ENCODE results near the gene GPC5.

The GPC5 gene

GRCh38 chr13:91594061-91594460 lies 195.6 kb downstream of the GPC5 start:
- H3K18ac ChIP-seq (ENCODE audit: low read length): no peak overlapping the region
- no peak overlapping the region for H4K8ac ChIP-seq (ENCODE audit: low read depth, low read length)
- no peak overlapping the region for H3K9ac ChIP-seq (ENCODE audit: low read length)
- no peak overlapping the region for H2AFZ ChIP-seq (ENCODE audit: insufficient read depth, low read length, poor library complexity)
- H3K4me2 ChIP-seq (ENCODE audit: low read length): no peak overlapping the region
- no peaks in the 10 kb centered on the region for H3K4me1 ChIP-seq (ENCODE audit: control insufficient read depth in 1 of 2, insufficient read depth in 2 of 2, low read length in 2 of 2)
- no peak overlapping the region for H2BK120ac ChIP-seq (ENCODE audit: insufficient read depth, low read length, poor library complexity)
- H3K9me3 ChIP-seq (ENCODE audit: insufficient read depth, low read depth, low read length): no peaks in the 10 kb centered on the region
- H2BK12ac ChIP-seq (ENCODE audit: low read length): no peak overlapping the region
- DNase-seq: no peak
- H2BK5ac ChIP-seq (ENCODE audit: low read depth, low read length, poor library complexity): no peak overlapping the region
- H3K79me2 ChIP-seq (ENCODE audit: control insufficient read depth, insufficient read depth, low read length, poor library complexity): no peaks in the 10 kb centered on the region
- H3K79me1 ChIP-seq (ENCODE audit: low read length): no peaks in the 10 kb centered on the region
- H3K4me3 ChIP-seq (ENCODE audit: low read depth, low read length): no peak overlapping the region
- no peaks in the 10 kb centered on the region for H3K36me3 ChIP-seq (ENCODE audit: control insufficient read depth in 1 of 2, insufficient read depth in 2 of 2, low read length in 2 of 2)
- no peak overlapping the region for H3K27ac ChIP-seq (ENCODE audit: low read depth, low read length)
- H3K27me3 ChIP-seq (ENCODE audit: insufficient read depth, low read length): no peaks in the 10 kb centered on the region
- no peak overlapping the region for H3K4ac ChIP-seq (ENCODE audit: low read depth, low read length)
- no peak overlapping the region for H4K91ac ChIP-seq (ENCODE audit: low read depth, low read length)
- WGBS (ENCODE audit: extremely low coverage, insufficient coverage, insufficient read length): no CpG with 5 or more reads among the region's 1 CpG
- H2AK5ac ChIP-seq (ENCODE audit: low read length): no peak overlapping the region
- no peak overlapping the region for H3K14ac ChIP-seq (ENCODE audit: low read length)
- H3K23ac ChIP-seq (ENCODE audit: low read length): no peak overlapping the region
- no peak overlapping the region for H4K12ac ChIP-seq (ENCODE audit: low read depth, low read length)

- Histone ChIP-seq H3K14ac (ENCODE audit: low read length) (no peak overlapping the region), H3K4ac (ENCODE audit: low read depth, low read length) (no peak overlapping the region), H4K8ac (ENCODE audit: low read depth, low read length) (no peak overlapping the region), H3K79me1 (ENCODE audit: low read length) (no peaks in the 10 kb centered on the region), H2AFZ (ENCODE audit: insufficient read depth, low read length, poor library complexity) (no peak overlapping the region), H3K27me3 (ENCODE audit: insufficient read depth, low read length) (no peaks in the 10 kb centered on the region), H3K4me3 (ENCODE audit: low read depth, low read length) (no peak overlapping the region), H3K9ac (ENCODE audit: low read length) (no peak overlapping the region), H3K23ac (ENCODE audit: low read length) (no peak overlapping the region), H2BK5ac (ENCODE audit: low read depth, low read length, poor library complexity) (no peak overlapping the region), H3K4me2 (ENCODE audit: low read length) (no peak overlapping the region), H3K9me3 (ENCODE audit: insufficient read depth, low read depth, low read length) (no peaks in the 10 kb centered on the region), H3K36me3 (ENCODE audit: control insufficient read depth in 1 of 2, insufficient read depth in 2 of 2, low read length in 2 of 2) (no peaks in the 10 kb centered on the region), H2BK12ac (ENCODE audit: low read length) (no peak overlapping the region), H4K91ac (ENCODE audit: low read depth, low read length) (no peak overlapping the region), H4K12ac (ENCODE audit: low read depth, low read length) (no peak overlapping the region), H3K27ac (ENCODE audit: low read depth, low read length) (no peak overlapping the region), H3K18ac (ENCODE audit: low read length) (no peak overlapping the region), H2BK120ac (ENCODE audit: insufficient read depth, low read length, poor library complexity) (no peak overlapping the region), H3K4me1 (ENCODE audit: control insufficient read depth in 1 of 2, insufficient read depth in 2 of 2, low read length in 2 of 2) (no peaks in the 10 kb centered on the region), H2AK5ac (ENCODE audit: low read length) (no peak overlapping the region), H3K79me2 (ENCODE audit: control insufficient read depth, insufficient read depth, low read length, poor library complexity) (no peaks in the 10 kb centered on the region)
- no peak for DNase-seq
- WGBS (ENCODE audit: extremely low coverage, insufficient coverage, insufficient read length): no CpG with 5 or more reads among the region's 2 CpGs
Measured at GRCh38 chr13:91595677-91596076, 197.3 kb downstream of the GPC5 start.

- no peak overlapping the region for H2BK120ac ChIP-seq (ENCODE audit: insufficient read depth, low read length, poor library complexity)
- H2AK5ac ChIP-seq (ENCODE audit: low read length): no peak overlapping the region
- no peak overlapping the region for H3K9ac ChIP-seq (ENCODE audit: low read length)
- no peak for DNase-seq
- H3K27me3 ChIP-seq (ENCODE audit: insufficient read depth, low read length): no peaks in the 10 kb centered on the region
- H3K4me3 ChIP-seq (ENCODE audit: low read depth, low read length): no peak overlapping the region
- no peaks in the 10 kb centered on the region for H3K79me1 ChIP-seq (ENCODE audit: low read length)
- no peak overlapping the region for H2BK12ac ChIP-seq (ENCODE audit: low read length)
- WGBS (ENCODE audit: extremely low coverage, insufficient coverage, insufficient read length): no CpG with 5 or more reads among the region's 2 CpGs
- H3K14ac ChIP-seq (ENCODE audit: low read length): no peak overlapping the region
- H3K18ac ChIP-seq (ENCODE audit: low read length): no peak overlapping the region
- H4K91ac ChIP-seq (ENCODE audit: low read depth, low read length): no peak overlapping the region
- no peak overlapping the region for H4K8ac ChIP-seq (ENCODE audit: low read depth, low read length)
- no peaks in the 10 kb centered on the region for H3K79me2 ChIP-seq (ENCODE audit: control insufficient read depth, insufficient read depth, low read length, poor library complexity)
- H2BK5ac ChIP-seq (ENCODE audit: low read depth, low read length, poor library complexity): no peak overlapping the region
- no peak overlapping the region for H3K4me2 ChIP-seq (ENCODE audit: low read length)
- no peaks in the 10 kb centered on the region for H3K4me1 ChIP-seq (ENCODE audit: control insufficient read depth in 1 of 2, insufficient read depth in 2 of 2, low read length in 2 of 2)
- no peak overlapping the region for H2AFZ ChIP-seq (ENCODE audit: insufficient read depth, low read length, poor library complexity)
- H3K36me3 ChIP-seq (ENCODE audit: control insufficient read depth in 1 of 2, insufficient read depth in 2 of 2, low read length in 2 of 2): no peaks in the 10 kb centered on the region
- H3K4ac ChIP-seq (ENCODE audit: low read depth, low read length): no peak overlapping the region
- no peaks in the 10 kb centered on the region for H3K9me3 ChIP-seq (ENCODE audit: insufficient read depth, low read depth, low read length)
- H4K12ac ChIP-seq (ENCODE audit: low read depth, low read length): no peak overlapping the region
- no peak overlapping the region for H3K27ac ChIP-seq (ENCODE audit: low read depth, low read length)
- no peak overlapping the region for H3K23ac ChIP-seq (ENCODE audit: low read length)
Measured at GRCh38 chr13:91596842-91597241, 198.4 kb downstream of the GPC5 start.

DNA sequence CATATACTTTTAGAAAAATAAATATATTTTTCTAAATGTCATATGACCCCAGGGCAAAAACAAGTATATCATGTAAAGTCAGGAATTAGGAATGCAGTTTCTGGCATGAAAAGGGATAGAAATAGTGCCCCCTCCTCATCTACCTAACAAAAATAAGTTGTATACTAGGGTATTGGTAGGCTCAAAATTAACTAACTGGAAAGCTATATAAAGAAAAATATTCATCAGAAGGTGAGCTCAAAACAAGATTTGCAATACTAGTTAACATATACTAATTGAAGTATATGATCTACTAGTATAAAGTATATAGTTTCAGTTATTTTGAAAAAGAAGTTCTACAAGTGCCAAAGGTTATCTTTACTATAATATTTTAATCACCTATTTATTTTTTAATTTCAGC lies 200.2 kb downstream of the GPC5 start:
- H3K4me1 ChIP-seq (ENCODE audit: control insufficient read depth in 1 of 2, insufficient read depth in 2 of 2, low read length in 2 of 2): no peaks in the 10 kb centered on the region
- H3K27ac ChIP-seq (ENCODE audit: low read depth, low read length): no peak overlapping the region
- H3K14ac ChIP-seq (ENCODE audit: low read length): no peak overlapping the region
- H3K23ac ChIP-seq (ENCODE audit: low read length): no peak overlapping the region
- H4K12ac ChIP-seq (ENCODE audit: low read depth, low read length): no peak overlapping the region
- H2BK12ac ChIP-seq (ENCODE audit: low read length): no peak overlapping the region
- H4K8ac ChIP-seq (ENCODE audit: low read depth, low read length): no peak overlapping the region
- H3K79me2 ChIP-seq (ENCODE audit: control insufficient read depth, insufficient read depth, low read length, poor library complexity): no peaks in the 10 kb centered on the region
- no peak overlapping the region for H3K4me3 ChIP-seq (ENCODE audit: low read depth, low read length)
- no peak overlapping the region for H3K18ac ChIP-seq (ENCODE audit: low read length)
- no peaks in the 10 kb centered on the region for H3K9me3 ChIP-seq (ENCODE audit: insufficient read depth, low read depth, low read length)
- H4K91ac ChIP-seq (ENCODE audit: low read depth, low read length): no peak overlapping the region
- no peaks in the 10 kb centered on the region for H3K36me3 ChIP-seq (ENCODE audit: control insufficient read depth in 1 of 2, insufficient read depth in 2 of 2, low read length in 2 of 2)
- no peak overlapping the region for H2BK120ac ChIP-seq (ENCODE audit: insufficient read depth, low read length, poor library complexity)
- H3K4ac ChIP-seq (ENCODE audit: low read depth, low read length): no peak overlapping the region
- no peak for DNase-seq
- H2AK5ac ChIP-seq (ENCODE audit: low read length): no peak overlapping the region
- H2BK5ac ChIP-seq (ENCODE audit: low read depth, low read length, poor library complexity): no peak overlapping the region
- no peak overlapping the region for H3K4me2 ChIP-seq (ENCODE audit: low read length)
- no peaks in the 10 kb centered on the region for H3K79me1 ChIP-seq (ENCODE audit: low read length)
- H3K27me3 ChIP-seq (ENCODE audit: insufficient read depth, low read length): no peaks in the 10 kb centered on the region
- no peak overlapping the region for H3K9ac ChIP-seq (ENCODE audit: low read length)
- no peak overlapping the region for H2AFZ ChIP-seq (ENCODE audit: insufficient read depth, low read length, poor library complexity)

DNA sequence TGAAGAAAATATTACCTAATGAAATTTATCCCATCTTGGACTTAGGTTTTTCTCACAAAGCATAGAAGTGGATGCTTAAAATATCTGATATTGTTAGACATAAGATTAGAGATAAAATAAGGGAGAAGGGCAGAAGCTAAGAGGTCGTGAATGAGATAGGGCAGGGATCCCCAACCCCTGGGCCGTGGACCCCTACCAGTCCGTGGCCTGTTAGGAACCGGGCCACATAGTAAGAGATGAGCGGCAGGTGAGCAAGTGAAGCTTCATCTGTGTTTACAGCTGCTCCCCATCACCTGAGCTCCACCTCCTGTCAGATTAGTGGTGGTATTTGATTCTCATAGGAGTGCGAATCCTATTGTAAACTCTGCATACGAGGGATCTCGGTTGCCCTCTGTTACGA lies 202.9 kb downstream of the GPC5 start:
- H3K18ac ChIP-seq (ENCODE audit: low read length): no peak overlapping the region
- H2AK5ac ChIP-seq (ENCODE audit: low read length): no peak overlapping the region
- H3K4me3 ChIP-seq (ENCODE audit: low read depth, low read length): no peak overlapping the region
- H4K8ac ChIP-seq (ENCODE audit: low read depth, low read length): no peak overlapping the region
- H2BK120ac ChIP-seq (ENCODE audit: insufficient read depth, low read length, poor library complexity): no peak overlapping the region
- H3K4me1 ChIP-seq (ENCODE audit: control insufficient read depth in 1 of 2, insufficient read depth in 2 of 2, low read length in 2 of 2): no peaks in the 10 kb centered on the region
- H3K79me1 ChIP-seq (ENCODE audit: low read length): no peaks in the 10 kb centered on the region
- H3K27ac ChIP-seq (ENCODE audit: low read depth, low read length): no peak overlapping the region
- no peaks in the 10 kb centered on the region for H3K79me2 ChIP-seq (ENCODE audit: control insufficient read depth, insufficient read depth, low read length, poor library complexity)
- H4K12ac ChIP-seq (ENCODE audit: low read depth, low read length): no peak overlapping the region
- no peak overlapping the region for H3K4ac ChIP-seq (ENCODE audit: low read depth, low read length)
- no peaks in the 10 kb centered on the region for H3K27me3 ChIP-seq (ENCODE audit: insufficient read depth, low read length)
- H3K9ac ChIP-seq (ENCODE audit: low read length): no peak overlapping the region
- DNase-seq: no peak
- H3K14ac ChIP-seq (ENCODE audit: low read length): no peak overlapping the region
- no peak overlapping the region for H3K4me2 ChIP-seq (ENCODE audit: low read length)
- no peaks in the 10 kb centered on the region for H3K9me3 ChIP-seq (ENCODE audit: insufficient read depth, low read depth, low read length)
- no CpG with 5 or more reads among the region's 9 CpGs for WGBS (ENCODE audit: extremely low coverage, insufficient coverage, insufficient read length)
- no peak overlapping the region for H4K91ac ChIP-seq (ENCODE audit: low read depth, low read length)
- H3K36me3 ChIP-seq (ENCODE audit: control insufficient read depth in 1 of 2, insufficient read depth in 2 of 2, low read length in 2 of 2): no peaks in the 10 kb centered on the region
- H2BK5ac ChIP-seq (ENCODE audit: low read depth, low read length, poor library complexity): no peak overlapping the region
- no peak overlapping the region for H2AFZ ChIP-seq (ENCODE audit: insufficient read depth, low read length, poor library complexity)
- no peak overlapping the region for H2BK12ac ChIP-seq (ENCODE audit: low read length)
- no peak overlapping the region for H3K23ac ChIP-seq (ENCODE audit: low read length)
